ENCODE measurements around the gene SYT12. TPM values are rescaled to one million over a fixed set of nuclear protein-coding genes. Genes with fewer than 3 reads are reported as not detected.

SYT12 gene
- total RNA-seq, 1 experiment from 2014 or later: 11.1 TPM

DNA sequence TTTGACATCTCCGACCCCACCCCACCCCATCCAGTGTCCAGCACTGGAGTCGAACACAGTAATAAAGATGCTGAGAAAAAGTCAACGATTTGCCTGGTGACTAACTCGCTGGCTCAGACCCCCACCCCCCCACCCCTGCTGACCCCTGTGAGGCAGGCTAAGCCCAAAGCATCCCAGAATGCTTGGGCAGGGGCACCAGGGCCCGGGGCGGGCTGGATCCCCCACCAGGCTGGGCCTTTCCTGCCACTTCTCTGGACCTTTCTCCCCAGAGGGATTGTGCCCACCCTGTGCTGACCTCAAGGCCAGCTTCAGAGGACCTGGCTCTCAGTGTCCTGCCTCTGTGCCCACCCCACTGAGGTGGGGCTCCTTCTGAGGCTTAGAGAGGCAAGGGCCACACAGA is 46.0 kb upstream of the SYT12 start:
- H3K27me3 ChIP-seq (ENCODE audit: insufficient read depth, low read depth): no peaks in the 10 kb centered on the region
- H3K36me3 ChIP-seq (ENCODE audit: low read depth): no peaks in the 10 kb centered on the region
- H3F3A ChIP-seq (ENCODE audit: insufficient read depth, low read depth): peaks cover 55% of the 10 kb centered on the region
- intact Hi-C loops (cut with micrococcal nuclease; ENCODE audit: unreplicated experiment): loop anchor here (2.0 to 5.0 kb wide), 2 partner anchors 135 to 282 kb away; partner anchors contain the start of gene RCE1
- H2AFZ ChIP-seq: no peak overlapping the region
- H3K4me2 ChIP-seq: no peak overlapping the region
- ChIA-PET POLR2A (ENCODE audit: unreplicated experiment) (no interaction called here), CTCF (no interaction called here)
- H3K27ac ChIP-seq: no peak overlapping the region
- H4K20me1 ChIP-seq (ENCODE audit: insufficient read depth): no peaks in the 10 kb centered on the region
- H3K79me2 ChIP-seq (ENCODE audit: low read depth): no peaks in the 10 kb centered on the region
- TF ChIP-seq EZH2 (IDR thresholded peaks at IDR 0.05; ENCODE audit: low read depth): no peak
- TF ChIP-seq, protein P1, sequence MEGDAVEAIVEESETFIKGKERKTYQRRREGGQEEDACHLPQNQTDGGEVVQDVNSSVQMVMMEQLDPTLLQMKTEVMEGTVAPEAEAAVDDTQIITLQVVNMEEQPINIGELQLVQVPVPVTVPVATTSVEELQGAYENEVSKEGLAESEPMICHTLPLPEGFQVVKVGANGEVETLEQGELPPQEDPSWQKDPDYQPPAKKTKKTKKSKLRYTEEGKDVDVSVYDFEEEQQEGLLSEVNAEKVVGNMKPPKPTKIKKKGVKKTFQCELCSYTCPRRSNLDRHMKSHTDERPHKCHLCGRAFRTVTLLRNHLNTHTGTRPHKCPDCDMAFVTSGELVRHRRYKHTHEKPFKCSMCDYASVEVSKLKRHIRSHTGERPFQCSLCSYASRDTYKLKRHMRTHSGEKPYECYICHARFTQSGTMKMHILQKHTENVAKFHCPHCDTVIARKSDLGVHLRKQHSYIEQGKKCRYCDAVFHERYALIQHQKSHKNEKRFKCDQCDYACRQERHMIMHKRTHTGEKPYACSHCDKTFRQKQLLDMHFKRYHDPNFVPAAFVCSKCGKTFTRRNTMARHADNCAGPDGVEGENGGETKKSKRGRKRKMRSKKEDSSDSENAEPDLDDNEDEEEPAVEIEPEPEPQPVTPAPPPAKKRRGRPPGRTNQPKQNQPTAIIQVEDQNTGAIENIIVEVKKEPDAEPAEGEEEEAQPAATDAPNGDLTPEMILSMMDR (conservative IDR thresholded peaks at IDR 0.05): no peak
- peaks cover 3% of the 10 kb centered on the region; the same call in 1 of the 2 replicates for H3K9me3 ChIP-seq (ENCODE audit: insufficient read depth, low read depth)
- no TSS peak for BruUV-seq (replicated peaks)
- DNase-seq: no peak
- peaks cover 47% of the 10 kb centered on the region for H3K4me1 ChIP-seq (replicated peaks; ENCODE audit: insufficient read depth)
- no peak overlapping the region for H3K4me3 ChIP-seq
- no peaks in the 10 kb centered on the region for H3K9me2 ChIP-seq (ENCODE audit: insufficient read depth)

DNA sequence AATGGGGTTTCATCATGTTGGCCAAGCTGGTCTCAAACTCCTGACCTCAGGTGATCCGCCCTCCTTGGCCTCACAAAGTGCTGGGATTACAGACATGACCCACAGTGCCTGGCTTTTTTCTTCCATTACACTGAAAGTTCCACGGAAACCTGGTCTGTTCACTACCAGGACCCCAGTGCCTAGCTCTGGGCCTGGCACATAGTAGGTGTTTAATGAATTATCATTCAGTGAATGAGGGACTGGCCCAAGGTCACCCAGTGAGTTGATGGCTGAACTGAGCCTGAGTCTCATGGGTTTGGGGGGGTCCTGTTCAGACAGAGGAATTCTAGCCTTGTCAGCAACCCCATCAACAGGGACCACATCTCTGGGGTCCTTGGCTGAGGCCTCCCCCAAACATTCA is 44.7 kb upstream of the SYT12 start:
- no peak for DNase-seq
- TF ChIP-seq EZH2 (IDR thresholded peaks at IDR 0.05; ENCODE audit: low read depth): no peak
- TF ChIP-seq, protein P1 (conservative IDR thresholded peaks at IDR 0.05): no peak
- Histone ChIP-seq H3K27ac (no peak overlapping the region), H3K79me2 (ENCODE audit: low read depth) (no peaks in the 10 kb centered on the region), H3K4me3 (no peak overlapping the region), H4K20me1 (ENCODE audit: insufficient read depth) (no peaks in the 10 kb centered on the region), H3K4me2 (no peak overlapping the region), H3K27me3 (ENCODE audit: insufficient read depth, low read depth) (no peaks in the 10 kb centered on the region), H3K4me1 (replicated peaks; ENCODE audit: insufficient read depth) (peaks cover 45% of the 10 kb centered on the region), H3F3A (ENCODE audit: insufficient read depth, low read depth) (peaks cover 57% of the 10 kb centered on the region), H3K36me3 (ENCODE audit: low read depth) (no peaks in the 10 kb centered on the region), H2AFZ (no peak overlapping the region), H3K9me3 (ENCODE audit: insufficient read depth, low read depth) (peaks cover 3% of the 10 kb centered on the region; the same call in 1 of the 2 replicates), H3K9me2 (ENCODE audit: insufficient read depth) (no peaks in the 10 kb centered on the region)
- BruUV-seq (replicated peaks): no TSS peak
- POLR2A ChIA-PET (ENCODE audit: unreplicated experiment): no interaction called here
- CTCF ChIA-PET: no interaction called here
- intact Hi-C loops (cut with micrococcal nuclease; ENCODE audit: unreplicated experiment): loop anchor here (5.0 kb wide), 1 partner anchor 136 kb away; the partner anchor contains the start of gene RCE1

DNA sequence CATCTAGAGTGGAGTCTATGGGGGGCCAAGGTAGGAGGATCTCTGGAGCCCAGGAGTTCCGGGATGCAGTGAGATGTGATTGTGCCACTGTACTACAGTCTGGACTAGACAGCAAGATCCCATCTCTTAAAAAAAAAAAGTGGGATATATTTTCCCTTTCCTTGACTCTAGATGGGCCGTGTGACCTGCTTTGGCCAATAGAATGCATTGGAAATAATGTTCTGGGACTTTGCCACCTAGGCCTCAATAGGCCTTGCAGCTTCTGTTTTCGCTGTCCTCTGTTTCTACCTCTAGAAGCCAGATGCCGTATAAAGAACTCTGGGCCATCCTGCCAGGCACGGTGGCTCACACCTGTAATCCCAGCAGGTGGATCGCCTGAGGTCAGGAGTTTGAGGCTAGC is 44.2 kb upstream of the SYT12 start:
- intact Hi-C loops (cut with micrococcal nuclease; ENCODE audit: unreplicated experiment): loop anchor here (5.0 kb wide), 1 partner anchor 136 kb away; the partner anchor contains the start of gene RCE1
- H3K9me3 ChIP-seq (ENCODE audit: insufficient read depth, low read depth): peaks cover 3% of the 10 kb centered on the region; the same call in 1 of the 2 replicates
- no peaks in the 10 kb centered on the region for H4K20me1 ChIP-seq (ENCODE audit: insufficient read depth)
- peaks cover 44% of the 10 kb centered on the region for H3K4me1 ChIP-seq (replicated peaks; ENCODE audit: insufficient read depth)
- no peak overlapping the region for H3K4me3 ChIP-seq
- no peak overlapping the region for H3K4me2 ChIP-seq
- ChIA-PET POLR2A (ENCODE audit: unreplicated experiment) (no interaction called here), CTCF (no interaction called here)
- DNase-seq: no peak
- BruUV-seq (replicated peaks): no TSS peak
- no peaks in the 10 kb centered on the region for H3K27me3 ChIP-seq (ENCODE audit: insufficient read depth, low read depth)
- H3K79me2 ChIP-seq (ENCODE audit: low read depth): no peaks in the 10 kb centered on the region
- H3K27ac ChIP-seq: no peak overlapping the region
- no peaks in the 10 kb centered on the region for H3K9me2 ChIP-seq (ENCODE audit: insufficient read depth)
- H3K36me3 ChIP-seq (ENCODE audit: low read depth): no peaks in the 10 kb centered on the region
- TF ChIP-seq EZH2 (IDR thresholded peaks at IDR 0.05; ENCODE audit: low read depth): no peak
- TF ChIP-seq, protein P1 (conservative IDR thresholded peaks at IDR 0.05): no peak
- H2AFZ ChIP-seq: no peak overlapping the region
- peaks cover 52% of the 10 kb centered on the region for H3F3A ChIP-seq (ENCODE audit: insufficient read depth, low read depth)
